SK-N-SH treated with all-trans-retinoic acid at 6 μM for 48 hours (cell line): ENCODE data around the gene ADORA2A.

ENCODE experiments used
- GLIS3 ChIP-seq: fragments of 250-450 bp; sonication (Bioruptor Pico); IDR thresholded peaks from 2 replicates; pipeline ENCODE4 v1.5.0; 2020; ENCODE audit warnings: mild to moderate bottlenecking, moderate library complexity
- SNAI2 ChIP-seq: fragments of 250-450 bp; sonication (Bioruptor Pico); IDR thresholded peaks from 2 replicates; pipeline ENCODE4 v1.5.0; 2020; ENCODE audit warnings: mild to moderate bottlenecking, moderate library complexity
- TCF4 ChIP-seq: fragments of 250-450 bp; sonication (Bioruptor Pico); IDR thresholded peaks from 2 replicates; pipeline ENCODE4 v1.8.0; 2021; ENCODE audit warnings: mild to moderate bottlenecking, moderate library complexity, borderline replicate concordance
- ZC3H10 ChIP-seq: fragments of 250-450 bp; sonication (Bioruptor Pico); IDR thresholded peaks from 2 replicates; pipeline ENCODE4 v1.5.1; 2021; ENCODE audit warnings: mild to moderate bottlenecking, moderate library complexity
- ZFP30 ChIP-seq: fragments of 450-650 bp; formaldehyde crosslinking; IDR thresholded peaks from 2 replicates; pipeline ENCODE4 v1.5.0; 2022; ENCODE audit warnings: mild to moderate bottlenecking, moderate library complexity
- ZNF565 ChIP-seq: fragments of 450-650 bp; formaldehyde crosslinking; conservative IDR thresholded peaks from 2 replicates; pipeline ENCODE4 v1.5.0; 2020; ENCODE audit warnings: low read depth, mild to moderate bottlenecking, moderate library complexity
- ZNF70 ChIP-seq: fragments of 450-650 bp; formaldehyde crosslinking; IDR thresholded peaks from 2 replicates; pipeline ENCODE4 v1.5.0; 2020; ENCODE audit warnings: mild to moderate bottlenecking, moderate library complexity
- TF ChIP-seq, protein P1 (sequence below): fragments of 250-450 bp; sonication (Bioruptor Pico); IDR thresholded peaks from 2 replicates; pipeline ENCODE4 v1.8.0; 2020; ENCODE audit warnings: mild to moderate bottlenecking, moderate library complexity, borderline replicate concordance

- TF ChIP-seq ZC3H10 (CRISPR knock-in tag) (no peak), SNAI2 (CRISPR knock-in tag) (no peak), ZNF70 (CRISPR knock-in tag) (peak; percentile 36; the same call in 1 of the 2 replicates), GLIS3 (CRISPR knock-in tag) (no peak), TCF4 (CRISPR knock-in tag) (peak; percentile 70; the same call in 1 of the 2 replicates), ZNF565 (CRISPR knock-in tag) (no peak), ZFP30 (CRISPR knock-in tag) (no peak)
- TF ChIP-seq, protein P1, sequence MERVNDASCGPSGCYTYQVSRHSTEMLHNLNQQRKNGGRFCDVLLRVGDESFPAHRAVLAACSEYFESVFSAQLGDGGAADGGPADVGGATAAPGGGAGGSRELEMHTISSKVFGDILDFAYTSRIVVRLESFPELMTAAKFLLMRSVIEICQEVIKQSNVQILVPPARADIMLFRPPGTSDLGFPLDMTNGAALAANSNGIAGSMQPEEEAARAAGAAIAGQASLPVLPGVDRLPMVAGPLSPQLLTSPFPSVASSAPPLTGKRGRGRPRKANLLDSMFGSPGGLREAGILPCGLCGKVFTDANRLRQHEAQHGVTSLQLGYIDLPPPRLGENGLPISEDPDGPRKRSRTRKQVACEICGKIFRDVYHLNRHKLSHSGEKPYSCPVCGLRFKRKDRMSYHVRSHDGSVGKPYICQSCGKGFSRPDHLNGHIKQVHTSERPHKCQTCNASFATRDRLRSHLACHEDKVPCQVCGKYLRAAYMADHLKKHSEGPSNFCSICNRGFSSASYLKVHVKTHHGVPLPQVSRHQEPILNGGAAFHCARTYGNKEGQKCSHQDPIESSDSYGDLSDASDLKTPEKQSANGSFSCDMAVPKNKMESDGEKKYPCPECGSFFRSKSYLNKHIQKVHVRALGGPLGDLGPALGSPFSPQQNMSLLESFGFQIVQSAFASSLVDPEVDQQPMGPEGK (CRISPR knock-in tag) = no peak
These were observed 18.8 kb upstream of the ADORA2A start for GRCh38 chr22:24408630-24409029.
